ENCODE data around the gene PLCH1. TPM values are rescaled to one million over a fixed set of nuclear protein-coding genes. Genes with fewer than 3 reads are reported as not detected.

The PLCH1 gene
- total RNA-seq, 2 experiments from 2014 or later, result 0.08 to 0.20 TPM

- H3K36me3 Mint-ChIP-seq (ENCODE audit: low read depth), result no peaks in the 10 kb centered on the region
- H3K27me3 Mint-ChIP-seq, result no peaks in the 10 kb centered on the region
- CTCF ChIA-PET, result no interaction called here
- no peak overlapping the region for H3K4me3 Mint-ChIP-seq
- no peak overlapping the region for H3K27ac Mint-ChIP-seq
- peaks cover 13% of the 10 kb centered on the region for H3K4me1 Mint-ChIP-seq
- POLR2A ChIA-PET, result no interaction called here
- DNase-seq, result no peak
- H3K9me3 Mint-ChIP-seq, result no peaks in the 10 kb centered on the region
These were observed 195.8 kb downstream of the PLCH1 start for GRCh38 chr3:155549087-155549486.

GRCh38 chr3:155548195-155548594 lies 196.7 kb downstream of the PLCH1 start:
- H3K4me1 Mint-ChIP-seq, result peaks cover 4% of the 10 kb centered on the region
- no peak overlapping the region for H3K4me3 Mint-ChIP-seq
- H3K36me3 Mint-ChIP-seq (ENCODE audit: low read depth), result no peaks in the 10 kb centered on the region
- H3K27ac Mint-ChIP-seq, result no peak overlapping the region
- ChIA-PET CTCF (no interaction called here), POLR2A (no interaction called here)
- no peaks in the 10 kb centered on the region for H3K9me3 Mint-ChIP-seq
- no peaks in the 10 kb centered on the region for H3K27me3 Mint-ChIP-seq
- no peak for DNase-seq

- peaks cover 4% of the 10 kb centered on the region for H3K9me3 Mint-ChIP-seq
- H3K27me3 Mint-ChIP-seq, result no peaks in the 10 kb centered on the region
- POLR2A ChIA-PET, result no interaction called here
- H3K36me3 Mint-ChIP-seq (ENCODE audit: low read depth), result no peaks in the 10 kb centered on the region
- no peaks in the 10 kb centered on the region for H3K4me1 Mint-ChIP-seq
- no peak for DNase-seq
- no peak overlapping the region for H3K4me3 Mint-ChIP-seq
- no peak overlapping the region for H3K27ac Mint-ChIP-seq
- CTCF ChIA-PET, result no interaction called here
These were observed 209.8 kb downstream of the PLCH1 start for GRCh38 chr3:155535098-155535497.

DNA sequence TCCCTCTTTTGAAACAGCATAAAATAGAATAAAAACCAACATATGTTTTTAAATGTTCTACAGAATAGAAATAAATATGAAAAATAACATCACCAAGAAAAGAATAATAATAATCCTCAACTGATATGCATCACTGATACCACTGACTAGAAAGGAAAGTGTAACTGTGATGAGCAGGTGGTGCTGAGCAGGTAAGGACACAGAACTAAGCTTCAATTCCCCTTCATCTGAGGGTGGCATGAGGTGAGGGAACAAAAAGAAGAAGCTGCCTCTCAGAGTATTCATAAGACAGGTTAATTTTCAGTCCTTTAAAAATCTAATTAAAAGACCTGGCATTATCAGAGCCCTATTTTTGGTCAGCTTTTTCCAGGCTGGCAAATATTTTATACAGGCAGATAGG lies 216.3 kb downstream of the PLCH1 start:
- no peaks in the 10 kb centered on the region for H3K4me1 Mint-ChIP-seq
- CTCF ChIA-PET, result interaction anchor here (1.5 kb wide), 1 partner anchor 176 kb away, joined by 3 read pairs; no protein-coding TSS in a partner anchor
- H3K36me3 Mint-ChIP-seq (ENCODE audit: low read depth), result no peaks in the 10 kb centered on the region
- H3K27ac Mint-ChIP-seq, result no peak overlapping the region
- H3K9me3 Mint-ChIP-seq, result peaks cover 2% of the 10 kb centered on the region
- no peaks in the 10 kb centered on the region for H3K27me3 Mint-ChIP-seq
- DNase-seq, result no peak
- H3K4me3 Mint-ChIP-seq, result no peak overlapping the region
- POLR2A ChIA-PET, result no interaction called here

DNA sequence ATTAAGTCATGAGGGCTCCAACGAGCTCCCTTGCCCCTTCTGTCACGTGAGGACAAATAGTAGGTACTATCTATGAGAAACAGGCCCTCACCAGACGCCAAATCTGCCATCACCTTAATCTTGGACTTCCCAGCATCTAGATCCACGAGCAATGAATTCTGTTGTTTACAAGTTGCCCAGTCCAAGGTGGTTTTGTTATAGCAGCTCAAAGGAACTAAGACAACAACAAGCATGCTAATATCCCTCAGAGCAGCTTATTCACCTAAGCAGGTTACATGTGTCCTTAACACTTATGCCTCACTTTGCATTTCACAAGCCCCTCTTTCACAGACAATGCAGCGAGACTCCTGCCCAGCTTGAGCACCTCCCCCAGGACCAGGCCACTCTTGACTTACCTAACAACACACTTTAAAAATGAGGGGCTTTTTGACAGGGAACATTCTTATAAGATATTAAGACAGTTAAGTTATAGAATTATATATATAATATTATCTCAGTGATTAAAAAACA lies 219.5 kb downstream of the PLCH1 start:
- H3K4me3 Mint-ChIP-seq, result no peak overlapping the region
- POLR2A ChIA-PET, result no interaction called here
- DNase-seq, result no peak
- no peaks in the 10 kb centered on the region for H3K4me1 Mint-ChIP-seq
- CTCF ChIA-PET, result no interaction called here
- no peaks in the 10 kb centered on the region for H3K9me3 Mint-ChIP-seq
- H3K36me3 Mint-ChIP-seq (ENCODE audit: low read depth), result no peaks in the 10 kb centered on the region
- no peak overlapping the region for H3K27ac Mint-ChIP-seq
- H3K27me3 Mint-ChIP-seq, result no peaks in the 10 kb centered on the region

GRCh38 chr3:155520463-155520862 lies 224.4 kb downstream of the PLCH1 start:
- no peak overlapping the region for H3K4me3 Mint-ChIP-seq
- no peaks in the 10 kb centered on the region for H3K9me3 Mint-ChIP-seq
- no peaks in the 10 kb centered on the region for H3K4me1 Mint-ChIP-seq
- POLR2A ChIA-PET, result no interaction called here
- no peak for DNase-seq
- CTCF ChIA-PET, result no interaction called here
- no peaks in the 10 kb centered on the region for H3K27me3 Mint-ChIP-seq
- no peak overlapping the region for H3K27ac Mint-ChIP-seq
- no peaks in the 10 kb centered on the region for H3K36me3 Mint-ChIP-seq (ENCODE audit: low read depth)

DNA sequence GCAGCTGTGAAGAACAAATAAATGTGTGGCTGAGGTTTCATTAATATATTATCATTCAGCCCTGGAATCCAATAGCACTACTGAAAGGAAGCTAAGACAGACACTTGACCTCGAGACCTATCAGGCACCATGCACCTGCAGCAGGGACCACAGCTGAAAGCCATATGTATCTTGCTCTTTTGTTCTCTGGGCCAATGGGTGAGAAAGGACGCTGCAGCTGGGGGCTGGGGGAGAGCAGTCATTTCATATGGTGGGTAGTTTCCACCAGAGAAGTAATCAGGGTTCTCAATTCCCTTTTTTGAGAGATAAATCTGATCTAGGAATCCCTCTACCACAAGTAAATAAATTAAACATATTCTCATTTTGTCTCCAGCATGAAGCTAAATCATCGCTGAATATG lies 225.8 kb downstream of the PLCH1 start:
- no peak for DNase-seq
- Mint-ChIP-seq H3K4me1 (no peaks in the 10 kb centered on the region), H3K27ac (no peak overlapping the region), H3K36me3 (ENCODE audit: low read depth) (no peaks in the 10 kb centered on the region), H3K4me3 (no peak overlapping the region), H3K27me3 (no peaks in the 10 kb centered on the region), H3K9me3 (no peaks in the 10 kb centered on the region)
- ChIA-PET CTCF (no interaction called here), POLR2A (no interaction called here)

DNA sequence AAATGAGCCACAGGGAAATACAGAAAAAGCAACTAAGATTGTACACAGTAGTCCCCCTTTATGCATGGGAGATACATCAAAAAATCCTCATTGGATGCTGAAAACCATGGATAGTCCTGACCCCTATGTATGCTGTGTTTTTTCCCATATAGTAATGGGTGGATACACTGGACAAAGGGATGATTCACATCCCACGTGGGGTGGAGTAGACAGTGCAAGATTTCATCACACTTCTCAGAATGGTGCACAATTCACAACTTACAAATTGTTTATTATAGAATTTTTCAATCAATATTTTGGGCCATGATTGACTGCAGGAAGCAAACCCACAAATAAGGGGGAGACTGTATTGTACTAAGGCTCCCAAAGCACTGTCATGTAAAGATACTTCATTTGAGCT lies 227.0 kb downstream of the PLCH1 start:
- H3K27me3 Mint-ChIP-seq, result no peaks in the 10 kb centered on the region
- ChIA-PET CTCF (no interaction called here), POLR2A (no interaction called here)
- no peak overlapping the region for H3K27ac Mint-ChIP-seq
- H3K4me3 Mint-ChIP-seq, result no peak overlapping the region
- H3K9me3 Mint-ChIP-seq, result no peaks in the 10 kb centered on the region
- no peaks in the 10 kb centered on the region for H3K36me3 Mint-ChIP-seq (ENCODE audit: low read depth)
- H3K4me1 Mint-ChIP-seq, result no peaks in the 10 kb centered on the region
- DNase-seq, result no peak

DNA sequence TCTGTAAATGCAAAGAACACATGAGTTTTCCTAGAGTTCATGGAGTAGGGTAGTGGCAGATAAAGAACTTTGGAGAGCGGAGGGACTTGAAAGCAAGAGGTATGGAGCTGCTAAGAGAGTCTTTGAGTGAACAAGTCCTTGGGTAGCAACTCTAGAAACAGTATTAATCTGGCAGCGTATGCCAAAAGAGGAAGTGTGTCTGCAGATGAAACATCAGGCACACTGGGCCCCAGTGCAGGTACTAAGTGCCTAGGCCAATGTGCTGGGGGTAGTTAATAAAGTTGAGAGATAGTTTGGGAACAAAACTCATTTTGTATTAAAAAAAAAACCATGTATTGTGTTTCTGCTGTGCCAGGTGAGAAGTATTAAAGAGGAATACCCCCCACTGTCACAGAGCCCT lies 228.4 kb downstream of the PLCH1 start:
- Mint-ChIP-seq H3K4me3 (no peak overlapping the region), H3K36me3 (ENCODE audit: low read depth) (no peaks in the 10 kb centered on the region), H3K27ac (no peak overlapping the region), H3K27me3 (no peaks in the 10 kb centered on the region), H3K9me3 (peaks cover 8% of the 10 kb centered on the region), H3K4me1 (no peaks in the 10 kb centered on the region)
- no peak for DNase-seq
- ChIA-PET CTCF (no interaction called here), POLR2A (no interaction called here)

DNA sequence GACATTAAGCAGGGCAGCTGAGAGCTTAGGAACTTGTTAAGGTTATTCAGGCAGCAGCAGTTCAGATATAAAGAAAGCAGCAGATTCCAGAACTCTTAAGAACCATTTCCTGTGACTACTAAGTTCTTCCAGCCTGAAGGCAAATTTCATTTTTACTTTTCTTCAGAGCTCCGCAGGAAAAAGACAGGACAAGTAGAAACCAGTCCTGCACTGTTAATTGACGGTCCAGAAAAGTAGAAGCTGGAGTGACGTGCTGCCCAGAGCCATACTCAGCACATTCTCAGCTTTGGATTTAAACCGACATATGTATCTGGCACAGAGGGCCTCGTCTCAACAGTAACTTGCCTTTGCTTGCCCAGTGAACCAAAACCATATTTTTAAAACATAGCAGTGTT lies 232.0 kb downstream of the PLCH1 start:
- ChIA-PET CTCF (no interaction called here), POLR2A (no interaction called here)
- Mint-ChIP-seq H3K4me1 (no peaks in the 10 kb centered on the region), H3K4me3 (no peak overlapping the region), H3K36me3 (ENCODE audit: low read depth) (no peaks in the 10 kb centered on the region), H3K27ac (no peak overlapping the region), H3K27me3 (no peaks in the 10 kb centered on the region), H3K9me3 (peaks cover 8% of the 10 kb centered on the region)
- no peak for DNase-seq

GRCh38 chr3:155512175-155512866 lies 232.6 kb downstream of the PLCH1 start:
- Mint-ChIP-seq H3K4me3 (no peak overlapping the region), H3K36me3 (ENCODE audit: low read depth) (no peaks in the 10 kb centered on the region), H3K27ac (no peak overlapping the region), H3K4me1 (no peaks in the 10 kb centered on the region), H3K27me3 (no peaks in the 10 kb centered on the region), H3K9me3 (peaks cover 8% of the 10 kb centered on the region)
- ChIA-PET POLR2A (no interaction called here), CTCF (no interaction called here)
- DNase-seq, result no peak

DNA sequence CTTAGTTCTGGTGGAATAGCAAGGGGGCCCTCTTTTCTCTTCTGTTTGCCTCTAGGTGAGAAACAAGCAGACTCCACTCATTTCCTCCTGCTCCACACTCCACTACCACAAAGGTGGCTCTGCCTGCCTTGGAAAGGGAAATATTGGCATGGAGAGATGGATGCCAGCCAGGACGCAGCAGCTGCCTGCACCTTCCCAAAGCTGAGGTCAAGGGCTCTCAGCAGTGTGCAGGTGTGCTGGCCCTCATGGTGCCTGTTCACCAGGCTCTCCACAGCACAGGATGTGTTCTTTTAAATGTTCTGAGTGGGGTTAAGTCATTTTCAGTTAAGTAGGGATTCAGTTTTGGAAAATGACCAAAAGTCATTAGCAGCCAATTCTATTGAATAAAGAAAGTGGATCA lies 240.2 kb downstream of the PLCH1 start:
- ChIA-PET CTCF (no interaction called here), POLR2A (no interaction called here)
- H3K9me3 Mint-ChIP-seq, result no peaks in the 10 kb centered on the region
- no peaks in the 10 kb centered on the region for H3K36me3 Mint-ChIP-seq (ENCODE audit: low read depth)
- no peak overlapping the region for H3K27ac Mint-ChIP-seq
- H3K4me1 Mint-ChIP-seq, result no peaks in the 10 kb centered on the region
- no peak for DNase-seq
- no peak overlapping the region for H3K4me3 Mint-ChIP-seq
- no peaks in the 10 kb centered on the region for H3K27me3 Mint-ChIP-seq

GRCh38 chr3:155502630-155503029 lies 242.2 kb downstream of the PLCH1 start:
- Mint-ChIP-seq H3K36me3 (ENCODE audit: low read depth) (no peaks in the 10 kb centered on the region), H3K27me3 (no peaks in the 10 kb centered on the region), H3K4me3 (no peak overlapping the region), H3K4me1 (no peaks in the 10 kb centered on the region), H3K27ac (no peak overlapping the region), H3K9me3 (no peaks in the 10 kb centered on the region)
- CTCF ChIA-PET, result no interaction called here
- DNase-seq, result no peak
- POLR2A ChIA-PET, result no interaction called here

DNA sequence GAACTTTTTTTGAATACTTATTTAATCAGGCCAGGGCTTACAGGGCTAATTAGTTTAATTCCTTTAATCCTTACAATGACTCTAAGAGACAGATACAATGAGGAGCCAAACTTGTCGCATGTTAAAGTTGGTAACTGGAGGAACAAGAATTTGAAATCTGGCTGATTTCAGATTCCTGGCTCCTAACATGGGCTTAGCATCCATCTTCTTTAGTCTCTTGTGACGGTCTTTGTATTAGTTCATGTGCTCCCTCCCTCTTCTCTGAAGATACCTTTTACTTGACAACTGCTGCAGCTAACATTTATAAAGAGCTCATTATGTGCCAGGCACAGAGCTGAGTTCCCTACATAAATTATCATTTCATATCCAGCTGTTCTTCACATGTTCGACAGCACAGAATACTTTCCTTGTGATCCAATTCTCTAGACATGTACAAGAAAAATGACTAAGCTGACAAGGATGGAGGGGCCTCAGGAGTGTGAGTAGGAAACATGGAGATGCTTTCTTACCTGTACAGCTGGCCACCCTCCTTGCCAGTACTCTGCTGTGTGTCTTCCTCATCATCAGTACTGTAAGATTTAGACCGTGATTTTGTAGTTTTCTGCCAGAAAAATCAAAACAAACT lies 244.6 kb downstream of the PLCH1 start:
- POLR2A ChIA-PET, result no interaction called here
- Mint-ChIP-seq H3K36me3 (ENCODE audit: low read depth) (no peaks in the 10 kb centered on the region), H3K4me1 (no peaks in the 10 kb centered on the region), H3K27ac (no peak overlapping the region), H3K4me3 (no peak overlapping the region), H3K27me3 (no peaks in the 10 kb centered on the region), H3K9me3 (no peaks in the 10 kb centered on the region)
- CTCF ChIA-PET, result no interaction called here
- no peak for DNase-seq
